HCT116 (cell line): ENCODE data around the gene CLCF1. TPM values are rescaled to one million over a fixed set of nuclear protein-coding genes. Genes with fewer than 3 reads are reported as not detected.

Experiments used
- ATAC-seq: fragments of 200-7000 bp; cut with Tn5 transposase; 2 replicates; pipeline ENCODE4 v1.9.1; 2020; ENCODE audit warnings: mild to moderate bottlenecking, moderate library complexity
- BruUV-seq: library from RNA; stranded (reverse); fragments of 400-500 nt; replicated peaks from 2 replicates; lab custom pipeline; 2021; lab: Mats Ljungman, UMichigan
- CTCF ChIA-PET: fragments of 300-600 bp; sonication (Branson Sonifier 250); formaldehyde crosslinking; loops from one replicate; lab custom pipeline; 2021; ENCODE audit warnings: antibody characterized with exemption; lab: Charles Lee
- POLR2A ChIA-PET: fragments of 300-600, 350-600 bp; sonication (Branson Sonifier 250); formaldehyde crosslinking; loops from one replicate; lab custom pipeline; 2021; ENCODE audit warnings: antibody characterized with exemption; lab: Charles Lee
- RAD21 ChIA-PET, 2 experiments: fragments of 300-600 bp; sonication (Branson Sonifier 250); formaldehyde crosslinking; loops; one replicate each; lab custom pipeline; 2023; ENCODE audit warnings: low total read pairs in 2 of 2; ENCODE audit not compliant: uncharacterized antibody in 2 of 2, unreplicated experiment in 2 of 2, low non-redundant PET in 1 of 2; lab: Charles Lee
- DNase-seq: peaks from one replicate; pipeline ENCODE4 v3.0.0-alpha.2; 2010; ENCODE audit warnings: low read depth, low spot score
- H2AFZ ChIP-seq: fragments of 200-600 bp; shearing (Covaris generic), sonication (generic); 2 replicates; pipeline ENCODE4 v1.6.1; 2017; ENCODE audit warnings: low read depth, mixed run types, mixed read lengths, antibody characterized with exemption, low read length; ENCODE audit not compliant: poor library complexity, severe bottlenecking
- H3K27ac ChIP-seq: 2 replicates; pipeline ENCODE4 v1.5.1; 2012; ENCODE audit warnings: low read depth, low read length
- H3K27me3 ChIP-seq: fragments of 200-600 bp; sonication (generic); 2 replicates; pipeline ENCODE4 v1.6.1; 2016; ENCODE audit warnings: mixed run types, low read length, mixed read lengths; ENCODE audit not compliant: insufficient read depth
- H3K36me3 ChIP-seq, 2 experiments: fragments of 200-500 bp in 1 of 2; fragments of 200-600 bp in 1 of 2; sonication (Bioruptor generic) in 1 of 2; sonication (generic) in 1 of 2; 2 replicates each; pipeline versions ENCODE4 v1.5.1 to v1.6.1; 2014 to 2016; ENCODE audit warnings: low read length in 2 of 2, inconsistent platforms in 1 of 2, mixed read lengths in 1 of 2, mixed run types in 1 of 2; ENCODE audit not compliant: insufficient read depth in 2 of 2, control insufficient read depth in 1 of 2
- H3K4me1 ChIP-seq, 2 experiments: fragments of 200-600 bp in 1 of 2; sonication (generic) in 1 of 2; 2 replicates each; pipeline versions ENCODE4 v1.5.1 to v1.6.1; 2012 to 2017; ENCODE audit warnings: low read length in 2 of 2, inconsistent platforms in 1 of 2, mild to moderate bottlenecking in 1 of 2, mixed read lengths in 1 of 2, mixed run types in 1 of 2, moderate library complexity in 1 of 2; ENCODE audit not compliant: insufficient read depth in 2 of 2, control insufficient read depth in 1 of 2
- H3K4me2 ChIP-seq: fragments of 200-600 bp; sonication (generic); 2 replicates; pipeline ENCODE4 v1.6.1; 2017; ENCODE audit warnings: mixed run types, low read length, mixed read lengths
- H3K4me3 ChIP-seq, 2 experiments: fragments of 200-600 bp in 1 of 2; sonication (generic) in 1 of 2; replicated peaks in 1 of 2; 2 replicates each; pipeline ENCODE4 v1.5.1; 2011 to 2016; ENCODE audit warnings: low read length in 2 of 2, control low read depth in 1 of 2, low read depth in 1 of 2, mild to moderate bottlenecking in 1 of 2, mixed read lengths in 1 of 2, mixed run types in 1 of 2
- H3K79me2 ChIP-seq: fragments of 200-600 bp; sonication (generic); 2 replicates; pipeline ENCODE4 v1.6.1; 2017; ENCODE audit warnings: mild to moderate bottlenecking, mixed run types, low read length, moderate library complexity, mixed read lengths; ENCODE audit not compliant: insufficient read depth
- H3K9ac ChIP-seq: fragments of 200-600 bp; sonication (generic); 2 replicates; pipeline ENCODE4 v1.6.1; 2016; ENCODE audit warnings: low read length, mixed read lengths
- H3K9me2 ChIP-seq: fragments of 200-600 bp; sonication (generic), shearing (Covaris generic); 2 replicates; pipeline ENCODE4 v1.6.1; 2017; ENCODE audit warnings: mixed run types, mild to moderate bottlenecking, moderate library complexity; ENCODE audit not compliant: insufficient read depth
- H3K9me3 ChIP-seq, 2 experiments: fragments of 200-500 bp in 1 of 2; fragments of 200-600 bp in 1 of 2; sonication (Bioruptor generic) in 1 of 2; sonication (generic) in 1 of 2; 2 replicates each; pipeline ENCODE4 v1.6.1; 2014 to 2017; ENCODE audit warnings: low read length in 2 of 2, mixed read lengths in 2 of 2, inconsistent platforms in 1 of 2, low read depth in 1 of 2, mild to moderate bottlenecking in 1 of 2, mixed run types in 1 of 2, moderate library complexity in 1 of 2; ENCODE audit not compliant: control insufficient read depth in 1 of 2, insufficient read depth in 1 of 2
- H4K20me1 ChIP-seq: fragments of 200-600 bp; sonication (generic), shearing (Covaris generic); 2 replicates; pipeline ENCODE4 v1.6.1; 2017; ENCODE audit warnings: mixed run types, mild to moderate bottlenecking, moderate library complexity; ENCODE audit not compliant: insufficient read depth
- ATF3 ChIP-seq: IDR thresholded peaks from 2 replicates; pipeline ENCODE4 v1.6.1; 2012
- CTCF ChIP-seq, 3 experiments: fragments of 200-600 bp in 1 of 3; sonication (generic) in 1 of 3; IDR thresholded peaks in 2 of 3; conservative IDR thresholded peaks in 1 of 3; 2 replicates each; pipeline ENCODE4 v1.5.1; 2012 to 2017; ENCODE audit warnings: low read depth in 2 of 3, low read length in 2 of 3, antibody characterized with exemption in 1 of 3, borderline replicate concordance in 1 of 3, control low read depth in 1 of 3, mild to moderate bottlenecking in 1 of 3, mixed read lengths in 1 of 3, mixed run types in 1 of 3, moderate library complexity in 1 of 3; ENCODE audit not compliant: insufficient read depth in 1 of 3
- ELF1 ChIP-seq: IDR thresholded peaks from 2 replicates; pipeline ENCODE4 v1.6.1; 2012; ENCODE audit warnings: low read depth, borderline replicate concordance
- FOSL1 ChIP-seq: IDR thresholded peaks from 2 replicates; pipeline ENCODE4 v1.6.1; 2012; ENCODE audit warnings: low read depth
- POLR2AphosphoS5 ChIP-seq: IDR thresholded peaks from 2 replicates; pipeline ENCODE4 v1.6.1; 2011; ENCODE audit warnings: mild to moderate bottlenecking, low read depth, low read length, moderate library complexity
- RAD21 ChIP-seq: IDR thresholded peaks from 2 replicates; pipeline ENCODE4 v1.6.1; 2012; ENCODE audit warnings: low read depth, mild to moderate bottlenecking
- REST ChIP-seq: IDR thresholded peaks from 2 replicates; pipeline ENCODE4 v1.6.1; 2012; ENCODE audit warnings: low read depth
- SP1 ChIP-seq: IDR thresholded peaks from 2 replicates; pipeline ENCODE4 v1.6.1; 2012; ENCODE audit warnings: low read depth
- YY1 ChIP-seq: IDR thresholded peaks from 2 replicates; pipeline ENCODE4 v1.6.1; 2011; ENCODE audit warnings: low read length, low read depth, moderate library complexity, mild to moderate bottlenecking; ENCODE audit not compliant: insufficient replicate concordance; ENCODE audit errors: extremely low read depth
- ZFX ChIP-seq: fragments of 450-650 bp; IDR thresholded peaks from 2 replicates; pipeline ENCODE4 v1.6.1; 2017
- ZNF274 ChIP-seq: fragments of 200-500 bp; sonication (Bioruptor generic); IDR thresholded peaks from 2 replicates; pipeline ENCODE4 v1.6.1; 2014; ENCODE audit warnings: mild to moderate bottlenecking, low read depth, low read length, inconsistent platforms
- intact Hi-C: fragments of 100-400 bp; cut with micrococcal nuclease; formaldehyde crosslinking; loops from 2 replicates; pipeline ENCODE4 v1.10.0; 2022
- total RNA-seq: library from RNA; stranded (reverse); gene quantifications from one replicate; pipeline ENCODE4 v1.2.1, GENCODE V29; 2021; ENCODE audit not compliant: unreplicated experiment
- TF ChIP-seq, protein P1 (sequence below): IDR thresholded peaks from 2 replicates; pipeline ENCODE4 v1.6.1; 2012

Gene CLCF1
- total RNA-seq, 1 experiment from 2014 or later, result 12.2 TPM

DNA sequence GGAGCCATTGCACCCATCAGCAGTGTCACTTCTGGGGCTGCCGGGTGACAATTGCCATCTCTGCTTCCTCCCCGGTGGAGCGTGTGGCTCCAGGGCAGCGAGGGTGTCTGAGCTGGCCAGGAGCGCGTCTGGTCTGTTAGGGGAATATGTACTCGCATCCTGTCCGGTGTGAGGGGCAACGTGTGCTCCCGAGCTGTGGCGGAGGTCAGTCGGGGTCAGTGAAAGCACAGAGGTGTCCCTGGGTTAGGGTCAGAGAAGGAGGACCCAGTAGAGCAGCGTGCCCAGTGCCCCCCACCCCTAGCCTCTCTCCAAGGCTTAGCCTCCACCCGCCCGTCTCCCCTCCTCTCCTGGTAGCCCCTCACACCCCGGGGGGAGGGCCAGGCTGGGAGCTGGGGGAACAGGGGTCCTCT is 1.5 kb downstream of the CLCF1 start:
- no TSS peak for BruUV-seq
- Histone ChIP-seq H3K4me1 (peaks cover 38 to 81% of the 10 kb centered on the region in 2 experiments), H3K4me3 (peak overlapping the region; percentile 64 to 83), H3K27ac (peak overlapping the region; percentile 100), H3K9me3 (no peaks in the 10 kb centered on the region), H4K20me1 (no peaks in the 10 kb centered on the region), H3K9ac (peak overlapping the region; percentile 100), H3K4me2 (peak overlapping the region; percentile 88), H3K79me2 (peaks cover 56% of the 10 kb centered on the region), H3K9me2 (no peaks in the 10 kb centered on the region), H2AFZ (no peak overlapping the region), H3K36me3 (no peaks in the 10 kb centered on the region; a peak in 1 of 4 replicates), H3K27me3 (no peaks in the 10 kb centered on the region)
- ATAC-seq, result no peak
- RAD21 ChIA-PET, result interaction anchor here in 1 of 2 experiments (3.3 kb wide), 1 partner anchor 10 kb away, joined by 15 read pairs; no protein-coding TSS in a partner anchor
- no peak for TF ChIP-seq YY1
- no peak for TF ChIP-seq FOSL1
- no peak for TF ChIP-seq REST
- no peak for TF ChIP-seq ELF1
- no peak for TF ChIP-seq ZNF274
- TF ChIP-seq POLR2AphosphoS5, result no peak
- no peak for TF ChIP-seq RAD21
- TF ChIP-seq ZFX, result no peak
- TF ChIP-seq, protein P1, sequence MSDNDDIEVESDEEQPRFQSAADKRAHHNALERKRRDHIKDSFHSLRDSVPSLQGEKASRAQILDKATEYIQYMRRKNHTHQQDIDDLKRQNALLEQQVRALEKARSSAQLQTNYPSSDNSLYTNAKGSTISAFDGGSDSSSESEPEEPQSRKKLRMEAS, result no peak
- no peak for TF ChIP-seq SP1
- TF ChIP-seq ATF3, result no peak
- no peak for TF ChIP-seq CTCF (IDR thresholded peaks at IDR 0.05 in 2 of 3, conservative IDR thresholded peaks at IDR 0.05 in 1 of 3; ENCODE audit: borderline replicate concordance in 1 of 3, insufficient read depth in 1 of 3, low read depth in 2 of 3, low read length in 2 of 3)
- intact Hi-C loops, result loop anchor here (1.0 kb wide), 1 partner anchor 10 kb away; no protein-coding TSS in a partner anchor
- DNase-seq, result no peak
- POLR2A ChIA-PET, result interaction anchor here (2.0 to 15.1 kb wide), 3 partner anchors 9 to 18 kb away, joined by 7 to 210 read pairs (median 15); partner anchors contain the start of gene POLD4
- CTCF ChIA-PET, result interaction anchor here (5.0 to 15.5 kb wide), 2 partner anchors 10 to 15 kb away, joined by 44 to 456 read pairs; partner anchors contain the start of gene POLD4
